ENCODE data around the gene TPP1.

The TPP1 gene

GRCh38 chr11:6596239-6596877 lies 22.9 kb downstream of the TPP1 start:
- no peaks in the 10 kb centered on the region for H3K27me3 ChIP-seq (replicated peaks; ENCODE audit: control insufficient read depth, insufficient read depth, low read length)
- no peak overlapping the region for H3K4me3 ChIP-seq (replicated peaks; ENCODE audit: low read depth, low read length)
- TF ChIP-seq, protein P1, sequence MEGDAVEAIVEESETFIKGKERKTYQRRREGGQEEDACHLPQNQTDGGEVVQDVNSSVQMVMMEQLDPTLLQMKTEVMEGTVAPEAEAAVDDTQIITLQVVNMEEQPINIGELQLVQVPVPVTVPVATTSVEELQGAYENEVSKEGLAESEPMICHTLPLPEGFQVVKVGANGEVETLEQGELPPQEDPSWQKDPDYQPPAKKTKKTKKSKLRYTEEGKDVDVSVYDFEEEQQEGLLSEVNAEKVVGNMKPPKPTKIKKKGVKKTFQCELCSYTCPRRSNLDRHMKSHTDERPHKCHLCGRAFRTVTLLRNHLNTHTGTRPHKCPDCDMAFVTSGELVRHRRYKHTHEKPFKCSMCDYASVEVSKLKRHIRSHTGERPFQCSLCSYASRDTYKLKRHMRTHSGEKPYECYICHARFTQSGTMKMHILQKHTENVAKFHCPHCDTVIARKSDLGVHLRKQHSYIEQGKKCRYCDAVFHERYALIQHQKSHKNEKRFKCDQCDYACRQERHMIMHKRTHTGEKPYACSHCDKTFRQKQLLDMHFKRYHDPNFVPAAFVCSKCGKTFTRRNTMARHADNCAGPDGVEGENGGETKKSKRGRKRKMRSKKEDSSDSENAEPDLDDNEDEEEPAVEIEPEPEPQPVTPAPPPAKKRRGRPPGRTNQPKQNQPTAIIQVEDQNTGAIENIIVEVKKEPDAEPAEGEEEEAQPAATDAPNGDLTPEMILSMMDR (IDR thresholded peaks at IDR 0.05; ENCODE audit: insufficient read depth, low read length, poor library complexity, severe bottlenecking): no peak
- peaks cover 33% of the 10 kb centered on the region for H3K36me3 ChIP-seq (ENCODE audit: control insufficient read depth, insufficient read depth, low read length)
- no peak for DNase-seq (ENCODE audit: extremely low read depth, insufficient read length)

DNA sequence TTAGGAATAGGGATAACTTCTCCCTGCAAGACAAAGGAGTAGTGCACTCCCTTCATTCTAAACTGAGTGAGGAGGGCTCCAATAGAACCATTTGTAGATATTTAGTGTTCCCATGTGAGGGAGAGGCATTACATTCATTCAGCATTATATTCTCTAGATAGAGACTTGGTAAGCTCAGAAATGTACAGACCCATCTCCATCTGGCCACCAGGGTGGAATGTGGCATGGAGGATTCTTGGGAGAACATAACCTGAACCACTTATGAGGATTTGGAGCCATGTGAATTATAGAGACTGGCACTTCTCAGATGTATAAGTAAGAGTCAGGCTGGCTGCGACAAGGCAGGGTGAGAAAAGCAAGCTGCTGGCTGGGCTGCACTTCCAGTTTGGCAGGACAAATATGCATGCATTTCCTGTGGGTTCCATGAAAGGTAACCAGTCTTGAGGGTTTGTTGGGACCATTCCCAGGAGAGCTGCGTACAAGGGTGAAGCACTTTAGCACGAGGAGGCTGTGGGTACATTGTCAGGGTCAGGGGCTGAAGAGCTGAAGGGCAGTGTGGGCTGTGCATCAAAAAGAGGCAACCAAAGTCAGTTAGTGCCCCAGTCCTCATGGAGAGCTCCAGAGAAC lies 25.0 kb downstream of the TPP1 start:
- no peak for DNase-seq (ENCODE audit: extremely low read depth, insufficient read length)
- TF ChIP-seq, protein P1 (IDR thresholded peaks at IDR 0.05; ENCODE audit: insufficient read depth, low read length, poor library complexity, severe bottlenecking): no peak
- Histone ChIP-seq H3K27me3 (replicated peaks; ENCODE audit: control insufficient read depth, insufficient read depth, low read length) (no peaks in the 10 kb centered on the region), H3K4me3 (replicated peaks; ENCODE audit: low read depth, low read length) (no peak overlapping the region), H3K36me3 (ENCODE audit: control insufficient read depth, insufficient read depth, low read length) (peaks cover 17% of the 10 kb centered on the region)

DNA sequence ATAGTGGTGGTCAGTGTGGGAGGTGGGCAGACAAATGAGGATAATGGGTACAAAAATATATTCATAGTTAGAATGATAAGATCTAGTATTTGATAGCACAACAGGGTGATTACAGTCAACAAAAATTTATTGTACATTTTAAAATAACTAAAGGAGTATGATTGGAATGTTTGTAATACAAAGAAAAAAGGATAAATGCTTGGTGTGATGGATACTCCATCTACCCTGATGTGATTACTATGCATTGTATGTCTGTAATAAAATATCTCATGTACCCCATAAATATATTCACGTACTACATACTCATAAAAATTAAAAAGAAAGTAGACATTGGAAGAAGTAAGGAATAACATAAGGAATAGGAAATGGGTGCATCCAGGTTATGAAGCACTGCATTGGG lies 31.2 kb downstream of the TPP1 start:
- no peak for DNase-seq (ENCODE audit: extremely low read depth, insufficient read length)
- Histone ChIP-seq H3K27me3 (replicated peaks; ENCODE audit: control insufficient read depth, insufficient read depth, low read length) (no peaks in the 10 kb centered on the region), H3K36me3 (ENCODE audit: control insufficient read depth, insufficient read depth, low read length) (no peaks in the 10 kb centered on the region; the same call in none of the 2 replicates), H3K4me3 (replicated peaks; ENCODE audit: low read depth, low read length) (no peak overlapping the region)
- TF ChIP-seq, protein P1 (IDR thresholded peaks at IDR 0.05; ENCODE audit: insufficient read depth, low read length, poor library complexity, severe bottlenecking): no peak

DNA sequence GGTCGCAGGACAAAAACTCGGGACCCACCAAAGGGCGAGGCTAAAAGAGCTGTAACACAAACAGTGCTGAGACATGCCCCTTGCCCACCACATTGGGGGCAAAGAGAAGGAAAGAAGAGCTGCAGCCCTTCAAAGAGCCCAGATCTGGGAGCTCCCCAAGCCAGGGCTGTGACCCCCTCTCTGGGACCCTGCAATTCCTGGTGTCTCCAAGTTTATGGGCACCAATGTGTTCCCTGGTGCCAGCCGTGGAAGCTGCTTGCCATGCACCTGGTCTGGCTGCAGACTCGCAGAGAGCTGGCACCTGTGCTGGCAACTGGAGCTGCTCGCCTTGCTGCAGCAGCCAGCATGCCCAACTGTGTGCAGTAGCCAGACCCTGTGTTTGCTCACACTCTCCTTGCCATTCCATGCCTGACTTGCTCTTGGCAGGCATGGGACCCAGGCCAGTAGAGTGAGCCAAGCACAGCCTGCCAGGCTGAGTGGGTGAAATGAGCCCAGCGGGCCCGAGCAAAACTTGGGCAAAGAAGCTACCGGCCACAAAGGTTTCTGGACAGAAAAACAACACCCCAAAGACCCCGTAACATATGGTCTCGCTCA lies 31.8 kb downstream of the TPP1 start:
- H3K36me3 ChIP-seq (ENCODE audit: control insufficient read depth, insufficient read depth, low read length): no peaks in the 10 kb centered on the region; the same call in none of the 2 replicates
- TF ChIP-seq, protein P1 (IDR thresholded peaks at IDR 0.05; ENCODE audit: insufficient read depth, low read length, poor library complexity, severe bottlenecking): no peak
- no peaks in the 10 kb centered on the region for H3K27me3 ChIP-seq (replicated peaks; ENCODE audit: control insufficient read depth, insufficient read depth, low read length)
- DNase-seq (ENCODE audit: extremely low read depth, insufficient read length): no peak
- H3K4me3 ChIP-seq (replicated peaks; ENCODE audit: low read depth, low read length): no peak overlapping the region

DNA sequence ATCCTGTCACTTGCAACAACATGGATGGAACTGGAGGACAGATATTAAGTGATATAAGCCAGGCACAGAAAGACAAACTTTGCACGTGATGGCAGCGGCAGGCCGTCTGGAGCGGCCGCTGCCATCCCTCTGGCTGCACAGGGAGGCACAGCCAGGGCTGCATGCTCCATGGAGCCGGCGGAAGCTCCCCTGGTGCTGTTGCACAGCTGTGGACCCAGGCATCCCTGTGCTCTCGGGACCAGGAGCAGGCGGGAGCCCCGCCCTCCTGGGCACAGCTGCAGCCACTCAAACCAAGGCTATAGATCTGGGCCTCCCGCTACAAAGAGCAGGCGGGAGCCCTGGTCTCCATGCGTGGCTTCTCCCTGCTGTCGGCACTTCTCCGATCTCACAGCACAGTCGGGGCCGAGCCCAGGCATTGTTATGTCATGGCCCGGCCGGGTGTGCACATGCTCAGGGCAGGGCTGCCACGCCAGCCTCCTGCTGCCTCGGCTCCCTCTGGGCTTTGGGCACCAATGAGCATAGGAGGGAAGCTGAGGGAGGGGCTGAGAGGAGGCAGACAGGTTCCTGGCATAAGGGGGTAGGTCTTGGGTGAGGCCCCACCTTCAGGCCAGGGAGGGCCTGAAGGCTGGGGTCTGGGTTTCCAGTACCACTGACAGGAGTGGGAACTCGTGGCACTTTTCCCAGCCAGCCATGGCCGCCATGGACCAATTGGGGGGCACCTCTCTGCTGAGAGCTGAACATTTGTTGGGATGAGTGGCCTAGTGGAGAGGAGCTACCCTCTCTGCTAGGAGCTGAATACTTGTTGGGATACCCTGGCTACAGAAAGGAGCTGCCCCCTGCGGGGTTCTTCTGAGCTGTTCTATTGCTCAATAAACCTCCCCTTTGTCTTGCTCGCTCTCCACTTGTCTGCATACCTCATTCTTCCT lies 32.5 kb downstream of the TPP1 start:
- Histone ChIP-seq H3K4me3 (replicated peaks; ENCODE audit: low read depth, low read length) (no peak overlapping the region), H3K36me3 (ENCODE audit: control insufficient read depth, insufficient read depth, low read length) (no peaks in the 10 kb centered on the region; the same call in none of the 2 replicates), H3K27me3 (replicated peaks; ENCODE audit: control insufficient read depth, insufficient read depth, low read length) (no peaks in the 10 kb centered on the region)
- no peak for DNase-seq (ENCODE audit: extremely low read depth, insufficient read length)
- TF ChIP-seq, protein P1 (IDR thresholded peaks at IDR 0.05; ENCODE audit: insufficient read depth, low read length, poor library complexity, severe bottlenecking): no peak

Data from GM06990 (cell line).